HCEC 1CT (cell line): ENCODE data around the gene LHFPL5.

ENCODE experiments used
- DNase-seq: peaks from one replicate; pipeline ENCODE4 v3.0.0-alpha.2; 2017

Gene LHFPL5

DNA sequence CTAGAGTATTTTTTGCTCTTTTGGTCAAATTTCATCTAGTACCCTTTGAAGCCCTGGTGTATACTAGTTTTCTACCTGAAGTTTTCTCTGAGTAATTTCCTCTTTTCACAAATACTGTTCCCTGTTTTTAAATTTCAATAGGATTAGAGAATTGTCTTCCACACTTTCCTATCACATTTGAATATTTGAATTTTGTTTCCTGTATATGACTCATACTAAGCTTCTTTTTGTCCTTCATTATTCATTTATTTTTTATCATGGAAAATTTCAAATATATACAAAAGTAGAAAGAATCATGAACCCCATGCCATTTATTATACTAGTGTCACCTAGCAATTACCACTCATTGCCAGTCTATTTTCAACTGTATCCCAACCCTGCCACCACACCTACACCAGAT lies 52.7 kb downstream of the LHFPL5 start:
- DNase-seq: no peak

DNA sequence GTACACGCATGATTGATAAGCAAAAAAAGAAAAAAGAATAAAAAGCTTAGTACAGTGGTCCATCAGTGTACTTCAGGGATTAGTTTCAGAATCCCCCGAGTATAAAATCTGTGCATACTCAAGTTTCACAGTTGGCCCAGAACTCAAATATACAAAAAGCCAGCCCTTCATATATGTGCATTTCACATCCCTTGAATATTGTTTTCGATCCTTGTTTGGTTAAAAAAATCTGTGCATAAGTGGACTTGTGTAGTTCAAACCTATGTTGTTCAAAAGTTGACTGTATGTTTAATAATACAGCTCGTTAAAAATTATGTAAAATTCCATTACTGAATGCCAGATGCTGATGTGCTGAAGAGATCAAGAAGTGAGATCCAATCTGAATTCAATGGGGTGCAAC lies 54.2 kb downstream of the LHFPL5 start:
- no peak for DNase-seq
